GM12878 (cell line): ENCODE measurements around the gene HCRT. TPM values are rescaled to one million over a fixed set of nuclear protein-coding genes. Genes with fewer than 3 reads are reported as not detected.

Source experiments
- BCL11A ChIP-seq: IDR thresholded peaks from 2 replicates; pipeline ENCODE4 v1.6.1; 2011; ENCODE audit warnings: low read depth, low read length
- CBX3 ChIP-seq: fragments of 200-600 bp; sonication (generic); IDR thresholded peaks from 2 replicates; pipeline ENCODE4 v1.6.1; 2016; ENCODE audit warnings: low read depth, borderline replicate concordance
- CREM ChIP-seq: IDR thresholded peaks from 2 replicates; pipeline ENCODE4 v1.6.1; 2014; ENCODE audit warnings: antibody characterized with exemption, low read depth
- DPF2 ChIP-seq: fragments of 450-650 bp; IDR thresholded peaks from 2 replicates; pipeline ENCODE4 v1.6.1; 2017; ENCODE audit warnings: mild to moderate bottlenecking
- EGR1 ChIP-seq, 2 experiments: IDR thresholded peaks; 1 replicate in 1 of 2; 2 replicates in 1 of 2; pipeline ENCODE4 v1.6.1; 2011 to 2012; ENCODE audit warnings: low read depth in 2 of 2, low read length in 2 of 2, borderline replicate concordance in 1 of 2, mild to moderate bottlenecking in 1 of 2, moderate library complexity in 1 of 2
- HDAC2 ChIP-seq: fragments of 200-600 bp; sonication (generic); IDR thresholded peaks from 2 replicates; pipeline ENCODE4 v1.6.1; 2017
- HDGF ChIP-seq: fragments of 450-650 bp; IDR thresholded peaks from 2 replicates; pipeline ENCODE4 v1.6.1; 2016; ENCODE audit warnings: antibody characterized with exemption
- HSF1 ChIP-seq: fragments of 150-350 bp; IDR thresholded peaks from 2 replicates; pipeline ENCODE4 v1.6.1; 2014; ENCODE audit warnings: mild to moderate bottlenecking, low read depth, low read length
- MTA3 ChIP-seq: IDR thresholded peaks from 2 replicates; pipeline ENCODE4 v1.6.1; 2012; ENCODE audit warnings: low read length, inconsistent platforms, borderline replicate concordance
- NR2C2 ChIP-seq: IDR thresholded peaks from 2 replicates; pipeline ENCODE4 v1.6.1; 2011; ENCODE audit warnings: borderline replicate concordance, low read depth; ENCODE audit not compliant: control insufficient read depth, insufficient read length
- RAD21 ChIP-seq: IDR thresholded peaks from 2 replicates; pipeline ENCODE4 v1.6.1; 2011; ENCODE audit warnings: mild to moderate bottlenecking, low read depth, low read length, moderate library complexity; ENCODE audit not compliant: insufficient read depth
- RELA ChIP-seq: fragments of 450-650 bp; IDR thresholded peaks from 2 replicates; pipeline ENCODE4 v1.8.0; 2014; ENCODE audit warnings: borderline replicate concordance; ENCODE audit not compliant: partially characterized antibody
- REST ChIP-seq: IDR thresholded peaks from 2 replicates; pipeline ENCODE4 v1.6.1; 2012; ENCODE audit warnings: mild to moderate bottlenecking, low read depth, low read length
- ZBTB11 ChIP-seq: fragments of 450-650 bp; formaldehyde crosslinking; IDR thresholded peaks from 2 replicates; pipeline ENCODE4 v1.5.0; 2022; ENCODE audit warnings: mild to moderate bottlenecking, missing genetic modification characterization
- ZNF592 ChIP-seq: fragments of 450-650 bp; IDR thresholded peaks from 2 replicates; pipeline ENCODE4 v1.6.1; 2017; ENCODE audit warnings: mild to moderate bottlenecking, moderate library complexity
- polyA plus RNA-seq, 11 experiments: library from polyadenylated mRNA; depleted of rRNA in 4 of 11; unstranded in 6 of 11; stranded (reverse) in 5 of 11; fragments of >200 nt; fragmentation: Nextera tagmentation in 4 of 11; fragmentation: Illumina TruSeq in 1 of 11; extraction: Ambion mirVana in 4 of 11; extraction: Trizol in 1 of 11; gene quantifications; 1 replicate in 1 of 11; 2 replicates in 10 of 11; pipeline versions ENCODE4 v1.2.1 to v1.2.3, GENCODE V29; 2011 to 2016; ENCODE audit warnings: inconsistent platforms in 2 of 11, missing spikeins in 2 of 11, low read depth in 1 of 11
- total RNA-seq, 4 experiments: library from RNA; depleted of rRNA in 3 of 4; stranded (reverse); fragments of >200 nt in 3 of 4; fragmentation: Illumina TruSeq in 1 of 4; extraction: Trizol in 1 of 4; gene quantifications; 2 replicates each; pipeline versions ENCODE4 v1.2.1 to v1.2.3, GENCODE V29; 2013 to 2021

HCRT gene
- total and polyA plus RNA-seq, 10 of the 15 experiments (the other 5 are each of a cell fraction or from before 2014, with no cell fraction given): 0.41 TPM; not detected in 9

GRCh38 chr17:42183741-42184711 is 1.2 kb downstream of the HCRT start (continued):
- TF ChIP-seq REST: no peak
- TF ChIP-seq BCL11A: no peak
- TF ChIP-seq HSF1: no peak
- TF ChIP-seq NR2C2: no peak
- no peak for TF ChIP-seq HDAC2
- TF ChIP-seq MTA3: no peak
- no peak for TF ChIP-seq ZBTB11 (CRISPR knock-in tag)
- TF ChIP-seq HDGF: no peak
- no peak for TF ChIP-seq CBX3
- no peak for TF ChIP-seq EGR1 (IDR thresholded peaks at IDR 0.05; ENCODE audit: borderline replicate concordance in 1 of 2, low read depth in 2 of 2, low read length in 2 of 2)
- peak; percentile 78 for TF ChIP-seq DPF2
- peak; percentile 88 for TF ChIP-seq ZNF592
- peak; percentile 12 for TF ChIP-seq RELA
- TF ChIP-seq RAD21: no peak
- peak; percentile 5; the same call in 1 of the 2 replicates for TF ChIP-seq CREM
